Tibial nerve (tissue), 4 donors: Measurements from ENCODE around the gene ABRACL.

Experiments used
- CTCF ChIP-seq, 5 experiments: fragments of 200-600 bp in 3 of 5; fragments of 450-650 bp in 2 of 5; sonication (generic) in 3 of 5; IDR thresholded peaks; one replicate each; pipeline ENCODE4 v1.5.1; 2016 to 2019; ENCODE audit warnings: antibody characterized with exemption in 5 of 5, mild to moderate bottlenecking in 3 of 5, moderate library complexity in 2 of 5
- EP300 ChIP-seq, 2 donors: sonication (generic); formaldehyde crosslinking; IDR thresholded peaks; one replicate each; pipeline ENCODE4 v1.6.1; 2017; ENCODE audit warnings: antibody characterized with exemption in 2 of 2, mild to moderate bottlenecking in 1 of 2
- POLR2A ChIP-seq, 2 donors: fragments of 450-650 bp; IDR thresholded peaks; one replicate each; pipeline ENCODE4 v1.6.1; 2017; ENCODE audit warnings: antibody characterized with exemption in 2 of 2, mild to moderate bottlenecking in 2 of 2, moderate library complexity in 2 of 2

GRCh38 chr6:139051396-139052060, 23.0 kb downstream of the ABRACL start:
- no peak for TF ChIP-seq CTCF (IDR thresholded peaks at IDR 0.05)
- no peak for TF ChIP-seq POLR2A (IDR thresholded peaks at IDR 0.05)
- TF ChIP-seq EP300 (IDR thresholded peaks at IDR 0.05), result no peak
